NCI-H1092 (cell line): ENCODE measurements around the gene DVL2.

ENCODE experiments used
- DNase-seq: peaks from one replicate; lab custom pipeline; 2025; lab: John Stamatoyannopoulos, UW

DVL2 gene

GRCh38 chr17:7219229-7219811, 15.0 kb downstream of the DVL2 start:
- DNase-seq = no peak

GRCh38 chr17:7218758-7219157, 15.6 kb downstream of the DVL2 start:
- DNase-seq = no peak

- DNase-seq = no peak
Observed at GRCh38 chr17:7218166-7218565, 16.2 kb downstream of the DVL2 start.

- no peak for DNase-seq
Observed at GRCh38 chr17:7217113-7217987, 17.0 kb downstream of the DVL2 start.

GRCh38 chr17:7216242-7217112, 17.8 kb downstream of the DVL2 start:
- DNase-seq = no peak

GRCh38 chr17:7215652-7216180, 18.6 kb downstream of the DVL2 start:
- DNase-seq = no peak

- DNase-seq = no peak
Observed at GRCh38 chr17:7215136-7215638, 19.1 kb downstream of the DVL2 start.

GRCh38 chr17:7214300-7215135, 19.8 kb downstream of the DVL2 start:
- DNase-seq = peak; percentile 96

GRCh38 chr17:7213895-7214299, 20.4 kb downstream of the DVL2 start:
- peak; percentile 92 for DNase-seq

GRCh38 chr17:7211491-7212273, 22.6 kb downstream of the DVL2 start:
- DNase-seq = no peak

GRCh38 chr17:7208754-7209460, 25.4 kb downstream of the DVL2 start:
- no peak for DNase-seq

- no peak for DNase-seq
Observed at GRCh38 chr17:7208027-7208571, 26.2 kb downstream of the DVL2 start.

- no peak for DNase-seq
Observed at GRCh38 chr17:7207120-7208001, 27.0 kb downstream of the DVL2 start.

GRCh38 chr17:7205561-7205960, 28.8 kb downstream of the DVL2 start:
- DNase-seq = no peak

- peak; percentile 91 for DNase-seq
Observed at GRCh38 chr17:7204828-7205461, 29.4 kb downstream of the DVL2 start.

GRCh38 chr17:7204336-7204735, 30.0 kb downstream of the DVL2 start:
- DNase-seq = no peak

- no peak for DNase-seq
Observed at GRCh38 chr17:7203391-7203790, 30.9 kb downstream of the DVL2 start.
